CD4-positive, alpha-beta memory T cell (primary cell): ENCODE results near the gene SCPEP1. TPM values are rescaled to one million over a fixed set of nuclear protein-coding genes. Genes with fewer than 3 reads are reported as not detected.

Experiments used
- CTCF ChIA-PET: fragments of 350-600 bp; sonication (Branson Sonifier 250); formaldehyde crosslinking; loops from one replicate; lab custom pipeline; 2021; ENCODE audit warnings: inconsistent platforms; ENCODE audit not compliant: partially characterized antibody; lab: Charles Lee
- POLR2A ChIA-PET: fragments of 350-600 bp; sonication (Branson Sonifier 250); formaldehyde crosslinking; loops from one replicate; lab custom pipeline; 2021; ENCODE audit not compliant: partially characterized antibody; lab: Charles Lee
- DNase-seq, 5 donors: peaks; one replicate each; pipeline versions ENCODE4 v3.0.0 to v3.0.0-alpha.2; 2020 to 2022; ENCODE audit warnings: mixed read lengths in 1 of 5
- H3K27ac ChIP-seq: one replicate; pipeline ENCODE4 v1.7.0; 2013; ENCODE audit warnings: low read depth, low read length
- H3K27me3 ChIP-seq: 2 replicates; pipeline ENCODE4 v1.7.0; 2013; ENCODE audit warnings: mild to moderate bottlenecking, low read length, moderate library complexity; ENCODE audit not compliant: insufficient read depth
- H3K36me3 ChIP-seq: 2 replicates; pipeline ENCODE4 v1.7.0; 2013; ENCODE audit warnings: mild to moderate bottlenecking, low read length, moderate library complexity; ENCODE audit not compliant: insufficient read depth
- H3K4me1 ChIP-seq: 2 replicates; pipeline ENCODE4 v1.7.0; 2013; ENCODE audit warnings: mild to moderate bottlenecking, low read length, moderate library complexity; ENCODE audit not compliant: insufficient read depth
- H3K4me3 ChIP-seq, 2 donors: one replicate each; pipeline ENCODE4 v1.7.0; 2013; ENCODE audit warnings: low read length in 2 of 2, mild to moderate bottlenecking in 1 of 2
- H3K9me3 ChIP-seq, 2 donors: one replicate each; pipeline ENCODE4 v1.7.0; 2013; ENCODE audit warnings: low read length in 2 of 2, control low read depth in 1 of 2; ENCODE audit not compliant: control insufficient read depth in 1 of 2
- H3K27ac Mint-ChIP-seq, 7 donors: one replicate each; pipeline ENCODE4 v1.8.0; 2020 to 2021; ENCODE audit warnings: mixed read lengths in 7 of 7, mild to moderate bottlenecking in 6 of 7, inconsistent platforms in 3 of 7, moderate library complexity in 3 of 7
- H3K27me3 Mint-ChIP-seq, 2 donors: one replicate each; pipeline ENCODE4 v1.8.0; 2020 to 2021; ENCODE audit warnings: mixed read lengths in 2 of 2
- H3K36me3 Mint-ChIP-seq, 2 donors: one replicate each; pipeline ENCODE4 v1.8.0; 2020 to 2021; ENCODE audit warnings: mixed read lengths in 2 of 2, inconsistent platforms in 1 of 2, mild to moderate bottlenecking in 1 of 2
- H3K4me1 Mint-ChIP-seq, 4 donors: one replicate each; pipeline ENCODE4 v1.8.0; 2020 to 2021; ENCODE audit warnings: mixed read lengths in 4 of 4, mild to moderate bottlenecking in 1 of 4
- H3K4me3 Mint-ChIP-seq, 8 donors: one replicate each; pipeline ENCODE4 v1.8.0; 2020 to 2021; ENCODE audit warnings: mixed read lengths in 8 of 8, mild to moderate bottlenecking in 7 of 8, moderate library complexity in 6 of 8, inconsistent platforms in 3 of 8
- H3K9me3 Mint-ChIP-seq, 8 donors: one replicate each; pipeline ENCODE4 v1.8.0; 2020 to 2021; ENCODE audit warnings: mixed read lengths in 8 of 8, mild to moderate bottlenecking in 5 of 8, inconsistent platforms in 3 of 8, moderate library complexity in 1 of 8
- intact Hi-C: fragments of 100-400 bp; cut with micrococcal nuclease; formaldehyde crosslinking; loops from one replicate; pipeline ENCODE4 v1.15.1; 2023
- polyA plus RNA-seq, 2 donors: library from polyadenylated mRNA; unstranded; fragments of 300-500 nt; fragmentation: Illumina TruSeq; gene quantifications; one replicate each; pipeline ENCODE4 v1.2.3, GENCODE V29; 2021
- total RNA-seq, 2 experiments: library from RNA; stranded (reverse); gene quantifications; one replicate each; pipeline ENCODE4 v1.2.3, GENCODE V29; 2021

Gene SCPEP1, protein sequence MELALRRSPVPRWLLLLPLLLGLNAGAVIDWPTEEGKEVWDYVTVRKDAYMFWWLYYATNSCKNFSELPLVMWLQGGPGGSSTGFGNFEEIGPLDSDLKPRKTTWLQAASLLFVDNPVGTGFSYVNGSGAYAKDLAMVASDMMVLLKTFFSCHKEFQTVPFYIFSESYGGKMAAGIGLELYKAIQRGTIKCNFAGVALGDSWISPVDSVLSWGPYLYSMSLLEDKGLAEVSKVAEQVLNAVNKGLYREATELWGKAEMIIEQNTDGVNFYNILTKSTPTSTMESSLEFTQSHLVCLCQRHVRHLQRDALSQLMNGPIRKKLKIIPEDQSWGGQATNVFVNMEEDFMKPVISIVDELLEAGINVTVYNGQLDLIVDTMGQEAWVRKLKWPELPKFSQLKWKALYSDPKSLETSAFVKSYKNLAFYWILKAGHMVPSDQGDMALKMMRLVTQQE
- 10 to 100 TPM; 16.3 to 19.4 TPM for total RNA-seq
- 10 to 100 TPM; 19.9 to 31.3 TPM for polyA plus RNA-seq

DNA sequence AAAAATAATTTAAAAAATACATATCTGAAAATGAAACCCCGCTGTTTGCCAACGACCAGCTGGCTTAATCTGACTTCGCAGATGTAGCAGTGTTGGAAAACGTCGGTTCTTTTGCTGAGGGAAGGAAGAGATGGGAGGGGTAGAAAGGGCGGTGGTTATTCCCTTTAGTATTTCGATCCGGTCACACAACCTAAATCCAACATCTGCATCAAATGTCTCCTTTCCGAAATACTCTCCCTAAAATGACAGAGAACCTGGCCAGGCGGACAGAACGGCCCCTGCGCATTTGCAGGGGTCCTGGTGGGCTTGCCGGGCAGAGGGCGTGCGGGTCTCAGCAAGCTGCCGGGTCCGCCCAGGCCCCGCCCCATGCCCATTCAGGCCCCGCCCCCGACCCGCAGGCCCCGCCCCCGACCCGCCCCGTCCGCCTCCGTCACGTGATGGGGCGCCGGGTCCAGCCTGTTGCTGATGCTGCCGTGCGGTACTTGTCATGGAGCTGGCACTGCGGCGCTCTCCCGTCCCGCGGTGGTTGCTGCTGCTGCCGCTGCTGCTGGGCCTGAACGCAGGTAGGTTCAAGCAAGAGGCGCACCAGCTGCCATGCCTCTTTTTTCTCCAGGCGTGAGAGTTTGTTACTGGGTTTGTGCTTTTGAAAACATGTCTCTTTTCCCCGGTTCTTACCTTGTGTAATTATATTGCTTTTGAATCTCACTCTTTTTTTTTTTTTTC is at the start of gene SCPEP1:
Gene SCPEP1, plus strand, starts transcription at position 459 of the 723 bp plus-strand sequence. Its CDS starts 29 bp downstream, at position 488.
- CTCF ChIA-PET = interaction anchor here (0.8 to 1.3 kb wide), 4 partner anchors 17 to 33 kb away, joined by 3 to 4 read pairs (median 4); partner anchors contain the start of gene COIL

DNA sequence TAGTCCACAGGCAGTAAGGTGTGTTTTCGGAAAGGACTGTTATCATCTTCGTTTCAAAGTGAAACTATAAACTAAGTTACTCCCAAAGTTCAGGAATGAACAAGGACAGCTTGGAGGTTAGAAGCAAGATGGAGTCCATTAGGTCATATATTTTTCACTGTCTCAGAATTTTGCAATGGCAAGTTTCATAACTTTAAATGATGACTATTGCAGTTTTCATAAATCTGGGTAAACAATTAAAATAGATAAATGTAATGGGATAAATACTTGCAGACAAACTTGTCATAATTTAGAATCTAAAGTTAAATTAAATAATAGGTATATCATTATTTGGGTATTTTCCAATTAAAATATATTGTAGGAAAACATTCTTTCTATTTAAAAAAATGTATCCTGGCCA is 49.3 kb upstream of the SCPEP1 start:
- Histone ChIP-seq H3K36me3 (no peaks in the 10 kb centered on the region), H3K4me3 (no peak overlapping the region), H3K9me3 (no peaks in the 10 kb centered on the region), H3K27me3 (no peaks in the 10 kb centered on the region), H3K27ac (no peak overlapping the region), H3K4me1 (no peaks in the 10 kb centered on the region)
- Mint-ChIP-seq H3K9me3 (peaks cover 0 to 19% (median 9%) of the 10 kb centered on the region in 8 donors), H3K4me3 (no peak overlapping the region), H3K27me3 (no peaks in the 10 kb centered on the region), H3K4me1 (no peaks in the 10 kb centered on the region), H3K36me3 (peaks cover 5 to 11% of the 10 kb centered on the region in 2 donors), H3K27ac (no peak overlapping the region)
- no peak for DNase-seq
- CTCF ChIA-PET = interaction anchor here (0.9 kb wide), 1 partner anchor 109 kb away, joined by 3 read pairs; no protein-coding TSS in a partner anchor
- POLR2A ChIA-PET = no interaction called here
- intact Hi-C loops = no loop called here

More for the DNA sequence above, at the start of gene SCPEP1:
- H3K27me3 ChIP-seq = no peaks in the 10 kb centered on the region
- no peaks in the 10 kb centered on the region for H3K36me3 ChIP-seq
- no peaks in the 10 kb centered on the region for H3K9me3 Mint-ChIP-seq
- POLR2A ChIA-PET = interaction anchor here (0.7 to 1.6 kb wide), 8 partner anchors 13 to 627 kb away, joined by 3 to 7 read pairs (median 5); partner anchors contain the start of genes C17orf67, COIL, DGKE and TRIM25
- H3K4me3 Mint-ChIP-seq = peak within 1 kb of the TSS; percentile 90 to 94 (median 91)
- peaks cover 0 to 1% of the 10 kb centered on the region in 2 donors for H3K36me3 Mint-ChIP-seq
- H3K27ac ChIP-seq = peak within 1 kb of the TSS; percentile 32
- intact Hi-C loops = loop anchor here (2.0 to 5.0 kb wide), 2 partner anchors 17 to 109 kb away; partner anchors contain the start of genes AKAP1 and COIL
- DNase-seq = peak; percentile 77 to 87 (median 80)
- no peaks in the 10 kb centered on the region for H3K9me3 ChIP-seq
- peak within 1 kb of the TSS; percentile 81 to 96 (median 90) for H3K27ac Mint-ChIP-seq
- peaks cover 11 to 28% (median 19%) of the 10 kb centered on the region in 4 donors for H3K4me1 Mint-ChIP-seq
- H3K4me1 ChIP-seq = peaks cover 19% of the 10 kb centered on the region
- H3K27me3 Mint-ChIP-seq = peaks cover 1 to 4% of the 10 kb centered on the region in 2 donors
- peak within 1 kb of the TSS; percentile 46 to 68 for H3K4me3 ChIP-seq

DNA sequence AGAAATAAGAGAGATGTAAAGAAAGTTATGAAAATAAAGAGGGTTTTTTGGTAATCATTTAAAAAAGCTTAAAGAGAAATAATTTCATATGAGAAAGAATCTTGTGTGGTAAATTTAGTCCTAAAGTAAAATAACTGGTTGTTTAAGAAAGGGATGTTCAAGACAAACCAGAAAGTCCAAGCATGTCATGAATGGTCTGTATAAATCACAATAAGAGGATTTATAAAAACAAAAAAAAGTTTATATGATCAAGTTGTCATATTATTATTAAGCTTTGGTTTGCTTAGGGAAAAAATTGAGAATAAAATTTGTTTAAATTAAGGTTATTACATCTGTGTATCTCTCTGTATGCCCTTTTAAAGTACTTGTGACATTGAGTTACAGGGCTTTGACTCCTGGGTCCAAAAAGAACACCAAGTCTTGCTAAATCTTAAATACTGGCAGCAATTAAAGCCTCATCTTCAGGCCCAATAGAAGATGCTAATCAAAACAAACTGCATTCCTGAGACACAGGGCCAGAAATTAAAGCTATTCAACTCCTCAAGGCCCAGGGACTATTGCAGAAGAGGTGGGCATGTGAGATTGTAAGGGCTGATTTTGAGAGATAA is 48.5 kb upstream of the SCPEP1 start:
- intact Hi-C loops = no loop called here
- H3K27me3 Mint-ChIP-seq = no peaks in the 10 kb centered on the region
- H3K27ac ChIP-seq = no peak overlapping the region
- H3K27me3 ChIP-seq = no peaks in the 10 kb centered on the region
- peaks cover 10 to 19% of the 10 kb centered on the region in 2 donors for H3K36me3 Mint-ChIP-seq
- ChIA-PET CTCF (interaction anchor here (0.9 kb wide), 1 partner anchor 110 kb away, joined by 3 read pairs; no protein-coding TSS in a partner anchor), POLR2A (no interaction called here)
- no peak overlapping the region for H3K4me3 ChIP-seq
- no peak overlapping the region for H3K4me3 Mint-ChIP-seq
- H3K4me1 ChIP-seq = no peaks in the 10 kb centered on the region
- no peaks in the 10 kb centered on the region for H3K4me1 Mint-ChIP-seq
- H3K9me3 ChIP-seq = no peaks in the 10 kb centered on the region
- peak overlapping the region in 1 of 7 donors; percentile 47 for H3K27ac Mint-ChIP-seq
- no peaks in the 10 kb centered on the region for H3K36me3 ChIP-seq
- no peak for DNase-seq
- H3K9me3 Mint-ChIP-seq = peaks cover 0 to 19% (median 9%) of the 10 kb centered on the region in 8 donors

DNA sequence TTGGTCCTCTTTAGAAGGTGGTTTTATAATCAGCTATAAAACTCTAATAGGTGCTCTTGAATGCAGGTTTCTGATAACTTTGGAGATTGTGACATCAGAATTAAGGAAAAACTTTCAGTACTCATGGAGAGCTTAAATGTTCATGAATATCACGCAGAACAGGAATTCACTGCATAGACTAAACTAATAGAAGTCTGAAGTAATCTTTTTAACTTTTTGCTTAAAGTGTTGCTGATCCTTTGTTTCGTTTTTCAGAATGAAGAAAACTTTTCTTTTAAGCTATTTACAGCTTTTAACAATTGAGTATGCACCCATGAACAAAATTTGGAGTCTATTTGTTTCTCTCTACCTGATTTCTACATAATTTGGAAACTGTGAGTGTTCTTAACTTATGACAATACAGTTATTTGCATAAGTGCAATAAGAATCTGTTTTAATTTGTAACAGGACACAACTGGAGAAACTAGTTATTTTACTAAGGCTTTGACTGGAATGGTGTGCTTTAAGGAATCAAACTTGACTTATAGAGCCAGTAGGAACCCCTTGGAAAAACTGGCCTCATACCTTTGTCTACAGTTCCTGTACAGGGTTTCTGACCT is 47.1 kb upstream of the SCPEP1 start:
- Histone ChIP-seq H3K4me1 (no peaks in the 10 kb centered on the region), H3K27ac (no peak overlapping the region), H3K9me3 (no peaks in the 10 kb centered on the region), H3K27me3 (no peaks in the 10 kb centered on the region), H3K4me3 (no peak overlapping the region), H3K36me3 (no peaks in the 10 kb centered on the region)
- H3K36me3 Mint-ChIP-seq = peaks cover 12 to 30% of the 10 kb centered on the region in 2 donors
- peaks cover 0 to 19% (median 9%) of the 10 kb centered on the region in 8 donors for H3K9me3 Mint-ChIP-seq
- intact Hi-C loops = no loop called here
- ChIA-PET POLR2A (no interaction called here), CTCF (no interaction called here)
- no peak for DNase-seq
- H3K27ac Mint-ChIP-seq = no peak overlapping the region
- no peaks in the 10 kb centered on the region for H3K27me3 Mint-ChIP-seq
- H3K4me3 Mint-ChIP-seq = no peak overlapping the region
- no peaks in the 10 kb centered on the region for H3K4me1 Mint-ChIP-seq

DNA sequence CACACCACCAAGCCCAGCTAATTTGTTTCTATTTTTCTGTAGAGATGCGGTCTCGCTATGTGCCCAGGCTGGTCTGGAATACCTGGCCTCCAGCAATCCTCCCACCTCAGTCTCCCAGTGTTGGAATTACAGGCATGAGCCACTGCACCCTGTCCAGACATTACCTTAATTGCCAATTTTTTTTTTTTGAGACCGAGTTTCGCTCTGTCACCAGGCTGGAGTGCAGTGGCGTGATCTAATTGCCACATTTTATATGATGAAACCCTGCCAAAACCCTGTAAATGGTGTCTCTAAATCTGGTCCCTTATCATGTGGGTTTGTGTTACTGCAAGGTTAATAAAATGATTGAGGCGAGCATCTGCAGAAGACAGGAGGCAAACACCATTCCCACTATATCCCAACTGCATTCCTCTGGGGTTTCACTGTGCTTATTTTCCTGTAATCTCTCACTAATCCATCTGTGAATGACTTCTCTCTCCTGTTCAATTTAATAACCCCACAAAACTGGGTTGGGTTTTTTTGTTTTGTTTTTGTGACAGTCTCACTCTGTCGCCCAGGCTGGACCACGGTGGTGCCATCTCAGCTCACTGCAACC is 44.7 kb upstream of the SCPEP1 start:
- H3K36me3 Mint-ChIP-seq = peaks cover 29 to 44% of the 10 kb centered on the region in 2 donors
- Histone ChIP-seq H3K27me3 (no peaks in the 10 kb centered on the region), H3K4me1 (no peaks in the 10 kb centered on the region), H3K9me3 (no peaks in the 10 kb centered on the region), H3K4me3 (no peak overlapping the region), H3K36me3 (peaks cover 15% of the 10 kb centered on the region), H3K27ac (no peak overlapping the region)
- no peak for DNase-seq
- H3K4me3 Mint-ChIP-seq = no peak overlapping the region
- peaks cover 0 to 19% (median 9%) of the 10 kb centered on the region in 8 donors for H3K9me3 Mint-ChIP-seq
- CTCF ChIA-PET = interaction anchor here (0.5 to 1.5 kb wide), 4 partner anchors 19 to 115 kb away, joined by 3 to 5 read pairs (median 3); partner anchors contain the start of gene TRIM25
- intact Hi-C loops = no loop called here
- POLR2A ChIA-PET = no interaction called here
- H3K27ac Mint-ChIP-seq = no peak overlapping the region
- no peaks in the 10 kb centered on the region for H3K27me3 Mint-ChIP-seq
- H3K4me1 Mint-ChIP-seq = no peaks in the 10 kb centered on the region

DNA sequence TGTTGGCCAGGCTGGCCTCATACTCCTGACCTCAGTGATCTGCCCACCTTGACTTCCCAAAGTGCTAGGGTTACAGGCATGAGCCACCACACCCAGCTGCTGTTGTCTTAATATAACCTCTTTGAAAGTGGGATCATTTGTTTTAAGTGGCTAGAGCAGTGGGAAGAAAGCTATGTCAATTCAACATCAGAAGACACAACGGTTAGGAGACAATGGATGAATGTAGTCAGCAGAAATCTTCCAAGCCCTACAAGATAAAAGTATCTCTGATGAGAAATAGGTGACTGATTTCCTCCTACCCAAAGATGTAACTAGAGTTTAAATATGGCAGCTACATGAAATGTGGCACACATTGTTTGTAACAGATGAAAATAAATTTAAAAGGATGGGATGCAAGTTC is 44.1 kb upstream of the SCPEP1 start:
- Mint-ChIP-seq H3K4me1 (no peaks in the 10 kb centered on the region), H3K36me3 (peaks cover 35 to 51% of the 10 kb centered on the region in 2 donors), H3K27me3 (no peaks in the 10 kb centered on the region), H3K4me3 (no peak overlapping the region), H3K9me3 (peaks cover 0 to 18% (median 9%) of the 10 kb centered on the region in 8 donors), H3K27ac (no peak overlapping the region)
- Histone ChIP-seq H3K27me3 (no peaks in the 10 kb centered on the region), H3K9me3 (no peaks in the 10 kb centered on the region), H3K4me1 (no peaks in the 10 kb centered on the region), H3K36me3 (peaks cover 18% of the 10 kb centered on the region), H3K27ac (no peak overlapping the region), H3K4me3 (no peak overlapping the region)
- POLR2A ChIA-PET = no interaction called here
- CTCF ChIA-PET = interaction anchor here (1.0 kb wide), 1 partner anchor 116 kb away, joined by 3 read pairs; no protein-coding TSS in a partner anchor
- intact Hi-C loops = no loop called here
- no peak for DNase-seq
